NB4 (cell line): ENCODE results near the gene TRAPPC10.

Experiments
- CTCF ChIP-seq: IDR thresholded peaks from one replicate; pipeline ENCODE4 v1.5.1; 2012; ENCODE audit warnings: low read depth, low read length
- MYC ChIP-seq: IDR thresholded peaks from 2 replicates; pipeline ENCODE4 v1.6.1; 2011; ENCODE audit warnings: low read depth, low read length
- POLR2A ChIP-seq: IDR thresholded peaks from 2 replicates; pipeline ENCODE4 v1.6.1; 2011; ENCODE audit warnings: mild to moderate bottlenecking; ENCODE audit not compliant: insufficient read length; ENCODE audit errors: extremely low read depth

DNA sequence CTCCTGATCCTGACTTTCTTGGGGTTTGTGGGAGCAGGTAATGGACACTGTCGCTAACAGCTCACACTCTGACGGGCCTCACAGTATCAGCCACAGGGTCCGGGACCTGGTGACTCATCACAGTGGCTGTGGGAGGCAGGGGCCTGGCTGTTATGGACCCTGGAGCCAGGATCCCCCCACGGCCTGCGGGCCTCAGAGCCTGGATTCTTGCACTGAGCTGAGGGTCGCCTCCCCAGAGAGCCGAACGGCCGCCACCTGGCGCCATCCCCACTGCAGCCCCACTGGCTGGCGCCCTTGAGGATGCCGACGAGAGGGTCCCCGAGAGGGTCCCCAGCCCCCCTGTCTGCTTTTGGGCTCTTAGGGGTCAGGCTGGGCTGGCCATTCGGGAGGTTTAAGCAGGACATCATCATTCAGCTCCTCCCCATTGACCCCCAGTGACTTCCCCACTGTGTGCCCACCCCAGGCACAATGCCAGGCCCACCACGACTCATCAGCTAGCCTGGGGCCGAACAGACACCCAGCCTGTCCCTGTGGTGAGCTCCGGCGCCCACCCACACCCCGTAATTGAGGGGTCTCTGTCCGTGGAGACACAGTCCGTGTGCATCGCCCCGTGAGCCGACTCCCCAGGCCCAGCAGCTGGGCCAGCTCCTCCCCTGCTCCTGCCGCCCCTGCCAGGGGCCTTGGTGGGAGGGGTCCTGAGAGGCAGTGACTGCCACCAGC is 30.8 kb upstream of the TRAPPC10 start:
- TF ChIP-seq MYC (no peak), CTCF (no peak), POLR2A (no peak)
